Measurements from ENCODE around the gene FRMD4A. TPM values are rescaled to one million over a fixed set of nuclear protein-coding genes. Genes with fewer than 3 reads are reported as not detected.
A peak's percentile ranks its signal among the peaks of the same experiment; 100 is the strongest.

FRMD4A gene
- total and polyA plus RNA-seq, 10 of the 15 experiments (the other 5 are each of a cell fraction or from before 2014, with no cell fraction given), result 17.8 to 75.2 (median 39.1) TPM

DNA sequence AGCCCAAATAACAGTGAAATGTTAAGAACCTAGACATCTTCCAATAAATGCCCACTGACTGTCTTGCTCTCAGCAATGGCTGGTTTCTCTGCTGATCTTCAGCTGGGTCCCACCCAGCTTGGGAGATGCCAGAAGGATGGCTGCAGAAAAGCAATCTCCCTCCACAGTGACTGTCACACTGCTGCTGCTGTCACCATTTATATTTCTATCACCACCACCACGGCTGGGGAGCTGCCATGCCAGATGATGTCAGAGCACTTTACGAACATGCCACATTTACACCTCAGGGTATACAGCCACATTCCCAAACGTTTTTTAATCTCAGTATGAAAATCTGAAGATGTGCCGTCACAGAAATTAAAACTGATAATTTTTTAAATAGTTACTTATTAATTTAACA lies 29.8 kb upstream of the FRMD4A start (continued):
- TF ChIP-seq, protein P1, sequence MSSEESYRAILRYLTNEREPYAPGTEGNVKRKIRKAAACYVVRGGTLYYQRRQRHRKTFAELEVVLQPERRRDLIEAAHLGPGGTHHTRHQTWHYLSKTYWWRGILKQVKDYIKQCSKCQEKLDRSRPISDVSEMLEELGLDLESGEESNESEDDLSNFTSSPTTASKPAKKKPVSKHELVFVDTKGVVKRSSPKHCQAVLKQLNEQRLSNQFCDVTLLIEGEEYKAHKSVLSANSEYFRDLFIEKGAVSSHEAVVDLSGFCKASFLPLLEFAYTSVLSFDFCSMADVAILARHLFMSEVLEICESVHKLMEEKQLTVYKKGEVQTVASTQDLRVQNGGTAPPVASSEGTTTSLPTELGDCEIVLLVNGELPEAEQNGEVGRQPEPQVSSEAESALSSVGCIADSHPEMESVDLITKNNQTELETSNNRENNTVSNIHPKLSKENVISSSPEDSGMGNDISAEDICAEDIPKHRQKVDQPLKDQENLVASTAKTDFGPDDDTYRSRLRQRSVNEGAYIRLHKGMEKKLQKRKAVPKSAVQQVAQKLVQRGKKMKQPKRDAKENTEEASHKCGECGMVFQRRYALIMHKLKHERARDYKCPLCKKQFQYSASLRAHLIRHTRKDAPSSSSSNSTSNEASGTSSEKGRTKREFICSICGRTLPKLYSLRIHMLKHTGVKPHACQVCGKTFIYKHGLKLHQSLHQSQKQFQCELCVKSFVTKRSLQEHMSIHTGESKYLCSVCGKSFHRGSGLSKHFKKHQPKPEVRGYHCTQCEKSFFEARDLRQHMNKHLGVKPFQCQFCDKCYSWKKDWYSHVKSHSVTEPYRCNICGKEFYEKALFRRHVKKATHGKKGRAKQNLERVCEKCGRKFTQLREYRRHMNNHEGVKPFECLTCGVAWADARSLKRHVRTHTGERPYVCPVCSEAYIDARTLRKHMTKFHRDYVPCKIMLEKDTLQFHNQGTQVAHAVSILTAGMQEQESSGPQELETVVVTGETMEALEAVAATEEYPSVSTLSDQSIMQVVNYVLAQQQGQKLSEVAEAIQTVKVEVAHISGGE (CRISPR knock-in tag; IDR thresholded peaks at IDR 0.05), result no peak

DNA sequence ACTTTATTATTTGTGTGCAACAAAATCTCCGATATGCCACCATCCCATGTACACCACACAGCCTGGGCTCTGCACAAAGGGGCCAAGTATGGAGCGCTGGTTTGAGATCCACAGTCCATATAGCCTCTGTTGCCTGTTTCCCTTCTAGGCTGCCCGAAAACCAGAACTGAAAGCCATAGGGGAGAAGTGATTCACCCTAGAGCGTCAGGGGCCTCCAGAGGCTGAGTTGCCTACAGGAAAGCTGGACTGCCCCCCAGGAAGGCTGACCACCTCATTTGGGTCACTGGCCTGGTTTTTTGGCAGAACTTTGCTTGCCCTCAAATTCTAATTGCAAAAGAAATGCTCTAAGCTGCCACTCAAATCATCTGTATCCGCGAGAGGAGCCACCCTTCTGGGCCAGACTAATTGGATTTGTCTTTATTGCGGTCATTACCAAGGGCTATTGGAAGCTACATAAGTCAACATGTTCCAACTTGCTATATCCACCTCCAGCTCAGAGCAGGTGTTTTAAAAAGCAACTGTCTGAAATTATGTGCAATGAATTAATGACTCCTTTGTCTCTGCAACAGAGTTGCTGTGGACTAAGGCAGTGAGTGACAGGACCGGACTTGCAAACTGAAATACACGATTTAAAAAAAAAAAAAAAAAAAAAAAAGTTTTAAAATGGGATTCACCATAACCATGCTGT lies 28.3 kb upstream of the FRMD4A start:
- ChIA-PET CTCF (interaction anchor here (0.6 to 0.7 kb wide), 2 partner anchors 76 to 163 kb away, joined by 3 read pairs; no protein-coding TSS in a partner anchor), SMC1A (ENCODE audit: uncharacterized antibody, unreplicated experiment) (interaction anchor here (0.6 kb wide), 1 partner anchor 56 kb away, joined by 3 read pairs; no protein-coding TSS in a partner anchor), RAD21 (ENCODE audit: unreplicated experiment) (no interaction called here), POLR2A (no interaction called here)
- FAIRE-seq (no peak), DNase-seq (ENCODE audit: low read depth, low spot score) (no peak), ATAC-seq (peak; percentile 31; the same call in 1 of the 3 replicates)
- no TSS peak for BruUV-seq (replicated peaks)
- Histone ChIP-seq H3K4me1 (ENCODE audit: control insufficient read depth, insufficient read depth, low read length) (no peaks in the 10 kb centered on the region), H3K79me2 (ENCODE audit: control insufficient read depth, insufficient read depth, low read length) (no peaks in the 10 kb centered on the region), H3K27me3 (replicated peaks in 1 of 2; ENCODE audit: control insufficient read depth in 2 of 2, insufficient read depth in 2 of 2, low read length in 1 of 2) (peaks cover 3 to 5% of the 10 kb centered on the region in 2 experiments; a peak in 2 of 4 replicates), H3K4me2 (ENCODE audit: control insufficient read depth, insufficient read depth) (no peak overlapping the region), H3K4me3 (no peak overlapping the region), H4K20me1 (ENCODE audit: control insufficient read depth, insufficient read depth) (no peaks in the 10 kb centered on the region), H3K36me3 (ENCODE audit: control insufficient read depth in 2 of 2, insufficient read depth in 2 of 2, low read length in 1 of 2) (no peaks in the 10 kb centered on the region), H3K9ac (ENCODE audit: control insufficient read depth, insufficient read depth, low read length) (no peak overlapping the region), H3K9me3 (replicated peaks; ENCODE audit: control insufficient read depth, insufficient read depth, low read length) (no peaks in the 10 kb centered on the region), H3K27ac (ENCODE audit: control insufficient read depth, insufficient read depth) (no peak overlapping the region), H2AFZ (ENCODE audit: control insufficient read depth, low read depth, low read length) (no peak overlapping the region)
- TF ChIP-seq SPI1 (IDR thresholded peaks at IDR 0.05; ENCODE audit: borderline replicate concordance, insufficient read depth, low read depth, low read length) (peak; percentile 48; the same call in 1 of the 2 replicates), NR2C2 (IDR thresholded peaks at IDR 0.05; ENCODE audit: borderline replicate concordance, control insufficient read depth, insufficient read length, low read depth) (no peak), SUPT20H (IDR thresholded peaks at IDR 0.05; ENCODE audit: borderline replicate concordance, control insufficient read depth, low read depth, low read length) (no peak), CHD2 (IDR thresholded peaks at IDR 0.05; ENCODE audit: borderline replicate concordance, low read depth, low read length) (no peak), LARP7 (IDR thresholded peaks at IDR 0.05) (no peak), SIX5 (IDR thresholded peaks at IDR 0.05; ENCODE audit: low read depth, low read length, severe bottlenecking) (no peak)
- 38% methylated on average over 9 of the region's 9 CpGs for WGBS (ENCODE audit: insufficient coverage, insufficient replicate concordance, low lambda C conversion rate, missing lambda C conversion rate)
- intact Hi-C loops (cut with micrococcal nuclease; ENCODE audit: unreplicated experiment) (no loop called here), in situ Hi-C loops (cut with MboI) (no loop called here)

All from GM12878 (cell line).